ENCODE measurements around the gene ZNF474. TPM values are rescaled to one million over a fixed set of nuclear protein-coding genes. Genes with fewer than 3 reads are reported as not detected.

Gene ZNF474
- total RNA-seq (1 to 10 TPM in 1 of 2 donors, not detected in 1; 2.0 TPM), polyA plus RNA-seq (ENCODE audit: insufficient read length in 6 of 6) (1 to 10 TPM in 4 of 6 donors, under 1 TPM in 2; 0.53 to 4.0 (median 2.4) TPM)
- long read RNA-seq, donor 1, partial matches to known transcripts, result 0 of 3 reads
- long read RNA-seq, donor 1, other reads (novel, unspliced or antisense), result 0 of 3 reads
- long read RNA-seq, donor 2, result 0 reads
- long read RNA-seq, donor 3, result 0 reads
- long read RNA-seq, donor 4, partial matches to known transcripts, result 0 of 1 reads
- long read RNA-seq, donor 4, other reads (novel, unspliced or antisense), result 0 of 1 reads
- long read RNA-seq, donor 5, partial matches to known transcripts, result 0 of 1 reads
- long read RNA-seq, donor 5, other reads (novel, unspliced or antisense), result 0 of 1 reads
- long read RNA-seq, donor 6, result 0 reads
- long read RNA-seq, donor 7, result 0 reads
- long read RNA-seq, donor 8, result 0 reads
- long read RNA-seq, donor 9, result 0 reads
- long read RNA-seq, donor 10, result 0 reads
- long read RNA-seq, donor 11, partial matches to known transcripts, result 0 of 1 reads
- long read RNA-seq, donor 11, other reads (novel, unspliced or antisense), result 0 of 1 reads
- long read RNA-seq, donor 12, partial matches to known transcripts, result 0 of 1 reads
- long read RNA-seq, donor 12, other reads (novel, unspliced or antisense), result 0 of 1 reads

DNA sequence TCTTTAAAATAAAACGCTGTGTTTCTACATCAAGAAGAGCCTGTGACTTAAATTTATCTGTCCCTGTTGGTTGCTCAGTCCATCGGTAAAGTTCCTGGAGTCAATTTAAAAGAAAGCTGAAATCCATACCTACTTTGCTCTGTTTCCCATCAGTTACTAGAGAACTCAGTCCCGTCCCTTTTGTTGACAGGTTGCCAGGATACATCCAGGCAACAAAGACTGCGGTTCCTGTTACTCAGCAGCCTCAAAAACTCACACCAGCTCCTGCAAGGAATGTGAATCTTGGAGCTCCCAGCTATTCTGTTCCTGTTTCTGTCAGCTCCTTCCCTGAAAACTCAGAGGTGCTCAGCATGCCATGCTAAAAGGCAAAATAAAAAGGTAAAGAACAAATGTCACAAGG lies at the start of gene ZNF474:
ZNF474 (plus strand) TSS at position 241 of the 400 bp plus-strand sequence. CDS start 22,445 bp downstream, outside the sequence.
- TF ChIP-seq, protein P1, sequence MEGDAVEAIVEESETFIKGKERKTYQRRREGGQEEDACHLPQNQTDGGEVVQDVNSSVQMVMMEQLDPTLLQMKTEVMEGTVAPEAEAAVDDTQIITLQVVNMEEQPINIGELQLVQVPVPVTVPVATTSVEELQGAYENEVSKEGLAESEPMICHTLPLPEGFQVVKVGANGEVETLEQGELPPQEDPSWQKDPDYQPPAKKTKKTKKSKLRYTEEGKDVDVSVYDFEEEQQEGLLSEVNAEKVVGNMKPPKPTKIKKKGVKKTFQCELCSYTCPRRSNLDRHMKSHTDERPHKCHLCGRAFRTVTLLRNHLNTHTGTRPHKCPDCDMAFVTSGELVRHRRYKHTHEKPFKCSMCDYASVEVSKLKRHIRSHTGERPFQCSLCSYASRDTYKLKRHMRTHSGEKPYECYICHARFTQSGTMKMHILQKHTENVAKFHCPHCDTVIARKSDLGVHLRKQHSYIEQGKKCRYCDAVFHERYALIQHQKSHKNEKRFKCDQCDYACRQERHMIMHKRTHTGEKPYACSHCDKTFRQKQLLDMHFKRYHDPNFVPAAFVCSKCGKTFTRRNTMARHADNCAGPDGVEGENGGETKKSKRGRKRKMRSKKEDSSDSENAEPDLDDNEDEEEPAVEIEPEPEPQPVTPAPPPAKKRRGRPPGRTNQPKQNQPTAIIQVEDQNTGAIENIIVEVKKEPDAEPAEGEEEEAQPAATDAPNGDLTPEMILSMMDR (IDR thresholded peaks at IDR 0.05), result no peak
- Histone ChIP-seq H3K36me3 (no peaks in the 10 kb centered on the region), H3K27me3 (no peaks in the 10 kb centered on the region), H3K4me3 (no peak within 1 kb of the TSS), H3K27ac (no peak within 1 kb of the TSS), H3K4me1 (no peaks in the 10 kb centered on the region), H3K9me3 (no peaks in the 10 kb centered on the region)
- intact Hi-C loops (cut with DNase I), result no loop called here
- ATAC-seq (peak; percentile 96), DNase-seq (peak in 3 of 4 donors; percentile 52 to 87 (median 63))

DNA sequence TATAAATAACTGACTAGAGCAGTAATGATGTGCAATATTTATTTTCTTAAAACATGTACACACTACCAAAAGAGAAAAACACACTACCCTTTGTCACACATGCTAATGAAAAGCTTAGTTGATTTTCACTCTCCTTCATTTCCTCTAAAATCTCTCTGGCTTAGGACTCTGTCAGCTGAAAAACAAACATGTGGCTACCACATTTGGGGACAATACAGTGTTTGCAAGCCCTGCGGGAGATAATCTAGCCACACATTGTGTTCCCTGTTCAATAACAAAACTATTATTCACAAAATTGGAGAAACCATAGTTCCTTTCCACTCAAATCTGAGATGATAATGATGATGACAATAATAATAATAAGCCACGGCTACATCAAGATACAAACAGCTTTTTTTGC lies 47.8 kb upstream of the ZNF474 start:
- Histone ChIP-seq H3K27ac (no peak overlapping the region), H3K27me3 (peaks cover 5 to 32% of the 10 kb centered on the region in 2 donors), H3K4me1 (peaks cover 0 to 17% of the 10 kb centered on the region in 2 donors), H3K9me3 (no peaks in the 10 kb centered on the region), H3K36me3 (no peaks in the 10 kb centered on the region), H3K4me3 (no peak overlapping the region)
- TF ChIP-seq, protein P1 (IDR thresholded peaks at IDR 0.05), result no peak
- no peak for DNase-seq
- intact Hi-C loops (cut with DNase I), result no loop called here
- no peak for ATAC-seq

DNA sequence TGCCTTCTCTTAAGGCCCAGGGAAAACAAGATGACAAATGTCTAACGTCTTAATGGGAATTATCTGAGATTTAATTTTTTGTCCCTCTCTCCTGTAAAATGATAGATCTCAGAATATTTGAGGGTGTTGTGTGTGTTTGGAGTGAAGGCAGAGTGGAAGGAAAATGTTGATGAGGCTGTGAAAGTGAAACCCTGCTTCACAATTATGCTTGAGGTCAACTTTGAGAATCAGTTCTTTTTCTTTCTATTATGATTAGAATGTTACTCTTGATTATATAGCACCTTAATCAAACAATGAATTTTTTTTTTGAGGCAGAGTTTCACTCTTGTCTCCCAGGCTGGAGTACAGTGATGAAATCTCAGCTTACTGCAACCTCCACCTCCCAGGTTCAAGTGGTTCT lies 45.8 kb upstream of the ZNF474 start:
- H3K27ac ChIP-seq, result no peak overlapping the region
- H3K9me3 ChIP-seq, result no peaks in the 10 kb centered on the region
- ATAC-seq (no peak), DNase-seq (no peak)
- no peaks in the 10 kb centered on the region for H3K36me3 ChIP-seq
- no peak overlapping the region for H3K4me3 ChIP-seq
- H3K4me1 ChIP-seq, result no peaks in the 10 kb centered on the region
- TF ChIP-seq, protein P1 (IDR thresholded peaks at IDR 0.05), result no peak
- intact Hi-C loops (cut with DNase I), result no loop called here
- peaks cover 0 to 12% of the 10 kb centered on the region in 2 donors for H3K27me3 ChIP-seq

DNA sequence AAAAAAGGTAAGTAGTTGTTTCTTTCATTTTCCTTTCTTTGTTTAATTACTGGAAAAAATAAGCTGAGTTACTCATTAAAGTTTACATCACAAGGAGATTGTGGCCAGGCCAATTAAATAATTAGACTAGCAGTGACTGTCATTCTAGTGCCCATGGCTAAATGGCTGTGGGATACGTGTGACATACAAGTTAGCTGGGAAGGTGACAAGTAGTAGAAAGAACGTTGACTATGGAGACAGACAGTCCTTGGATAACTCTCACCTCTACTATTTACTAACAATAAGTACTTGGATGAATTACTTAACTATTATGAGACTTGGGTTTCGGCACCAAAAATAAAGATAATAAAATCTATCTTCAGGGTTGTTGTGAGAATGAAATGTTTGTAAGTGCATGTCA lies 44.3 kb upstream of the ZNF474 start:
- H3K27ac ChIP-seq, result no peak overlapping the region
- no peaks in the 10 kb centered on the region for H3K9me3 ChIP-seq
- ATAC-seq (no peak), DNase-seq (no peak)
- no peaks in the 10 kb centered on the region for H3K4me1 ChIP-seq
- TF ChIP-seq, protein P1 (IDR thresholded peaks at IDR 0.05), result no peak
- no peak overlapping the region for H3K4me3 ChIP-seq
- no peaks in the 10 kb centered on the region for H3K36me3 ChIP-seq
- H3K27me3 ChIP-seq, result no peaks in the 10 kb centered on the region
- intact Hi-C loops (cut with DNase I), result no loop called here
